ENCODE results near the gene VIM. TPM values are rescaled to one million over a fixed set of nuclear protein-coding genes. Genes with fewer than 3 reads are reported as not detected.

The VIM gene
- total RNA-seq, 2 experiments from 2014 or later = 0.88 to 3.4 TPM

- Histone ChIP-seq H4K20me1 (ENCODE audit: insufficient read depth, low read length) (no peaks in the 10 kb centered on the region), H3K4me3 (ENCODE audit: low read depth, low read length, poor library complexity, severe bottlenecking) (no peak overlapping the region), H3K4me1 (ENCODE audit: insufficient read depth, low read length, poor library complexity, severe bottlenecking) (no peaks in the 10 kb centered on the region), H3K27ac (ENCODE audit: low read depth, low read length, poor library complexity, severe bottlenecking) (no peak overlapping the region), H3K9me3 (ENCODE audit: low read length) (no peaks in the 10 kb centered on the region), H3K4me2 (ENCODE audit: low read length) (no peak overlapping the region), H2AFZ (ENCODE audit: low read length) (no peak overlapping the region), H3K36me3 (ENCODE audit: insufficient read depth, low read length) (no peaks in the 10 kb centered on the region), H3K79me2 (ENCODE audit: insufficient read depth, low read depth, low read length) (no peaks in the 10 kb centered on the region), H3K9me2 (ENCODE audit: insufficient read depth, low read length) (no peaks in the 10 kb centered on the region)
- BruUV-seq (replicated peaks) = no TSS peak
- no peak for DNase-seq (ENCODE audit: low spot score)
- TF ChIP-seq EZH2phosphoT487 (IDR thresholded peaks at IDR 0.05; ENCODE audit: borderline replicate concordance, low read depth, low read length) (no peak), CTCF (conservative IDR thresholded peaks at IDR 0.05; ENCODE audit: low read length) (no peak)
- intact Hi-C loops (cut with micrococcal nuclease; ENCODE audit: unreplicated experiment) = no loop called here
- CTCF ChIA-PET (ENCODE audit: unreplicated experiment) = no interaction called here
- POLR2A ChIA-PET = no interaction called here
Measured at GRCh38 chr10:17286562-17287550, 58.8 kb downstream of the VIM start.

Other genes starting within 250 kb of the VIM start
- 0.13 and 0.41 TPM in 2 replicates for gene CUBN, start 98.4 kb upstream of the VIM start, total RNA-seq (2014; rRNA removed; shearing (Covaris generic))
- gene CUBN, start 98.4 kb upstream of the VIM start, total RNA-seq (2022) = 0.15 and 0.25 TPM in 2 replicates
- gene TRDMT1, start 26.6 kb upstream of the VIM start, total RNA-seq (2014; rRNA removed; shearing (Covaris generic)) = 10.4 and 12.7 TPM in 2 replicates
- 11.9 and 12.2 TPM in 2 replicates for gene TRDMT1, start 26.6 kb upstream of the VIM start, total RNA-seq (2022)
- not detected in 2 replicates for gene ST8SIA6, start 226.4 kb downstream of the VIM start, total RNA-seq (2014; rRNA removed; shearing (Covaris generic))
- not detected in 2 replicates for gene ST8SIA6, start 226.4 kb downstream of the VIM start, total RNA-seq (2022)